ENCODE measurements around the gene ST6GAL1.
"Not testable (repeated sequence)": the region's sequence is repeated elsewhere in the genome, so short reads cannot be mapped to it uniquely, and the experiment has no call there.

ST6GAL1 gene

DNA sequence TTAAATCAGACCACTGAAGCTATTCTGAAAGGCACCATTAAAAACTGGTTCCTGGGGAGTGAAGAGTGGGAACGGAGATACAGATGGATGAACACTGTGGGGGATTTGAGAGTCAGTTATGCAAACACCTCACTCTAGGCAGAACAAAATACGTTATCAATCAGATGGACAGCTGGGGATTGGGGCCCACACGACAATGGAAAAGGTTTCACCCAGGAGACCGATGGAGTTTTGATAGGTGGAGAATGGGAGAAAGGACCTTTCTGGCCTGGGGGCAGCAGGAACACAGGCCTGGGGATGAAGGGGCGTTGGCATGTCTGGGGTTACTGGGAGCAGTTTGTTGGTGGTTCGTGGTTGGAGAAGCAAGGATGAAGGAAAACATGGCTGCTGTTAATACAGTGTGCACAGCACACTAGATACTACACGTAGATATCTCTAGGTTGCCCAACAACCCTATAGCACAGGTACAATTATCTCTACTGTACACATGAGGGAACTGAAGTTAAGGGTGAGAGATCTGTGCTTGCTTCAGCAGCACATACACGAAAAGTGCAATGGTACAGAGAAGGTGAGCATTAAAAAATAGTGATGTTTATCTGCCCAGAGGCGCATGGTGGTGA lies 16.5 kb downstream of the ST6GAL1 start:
- DNase-seq: no peak

DNA sequence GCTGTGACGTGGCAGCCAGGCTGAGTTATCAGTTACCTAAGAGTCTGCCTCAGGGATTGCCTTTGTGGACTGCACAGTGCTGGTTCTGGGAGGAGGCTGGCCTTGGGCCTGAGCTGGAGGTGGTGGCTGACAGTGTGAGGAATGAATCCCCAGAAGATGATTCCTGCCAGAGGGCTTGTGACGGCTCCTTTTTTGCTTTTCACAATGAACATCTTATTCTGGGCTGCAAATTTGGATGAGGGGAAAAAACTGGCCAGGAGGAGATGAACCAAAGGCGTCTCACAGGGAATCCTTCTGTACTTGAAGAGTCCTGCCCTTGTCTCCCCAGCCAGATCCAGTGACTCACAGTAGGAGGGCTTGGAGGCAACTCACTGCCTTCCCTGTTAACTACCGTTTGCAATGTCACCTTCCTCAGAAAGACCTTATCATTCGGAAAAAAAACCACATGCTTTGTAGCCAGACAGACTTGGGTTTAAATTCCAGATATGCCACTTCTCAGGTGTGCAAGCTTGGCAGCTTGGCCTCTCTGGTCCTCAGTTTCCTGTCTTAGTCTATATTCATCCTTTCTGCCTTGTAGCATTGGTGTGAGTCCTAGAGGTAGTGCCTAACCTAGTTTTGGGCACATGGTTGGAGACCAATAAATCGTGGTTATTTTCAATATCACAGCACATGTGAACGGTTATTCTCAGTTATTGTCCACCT lies 19.1 kb downstream of the ST6GAL1 start:
- no peak for DNase-seq

DNA sequence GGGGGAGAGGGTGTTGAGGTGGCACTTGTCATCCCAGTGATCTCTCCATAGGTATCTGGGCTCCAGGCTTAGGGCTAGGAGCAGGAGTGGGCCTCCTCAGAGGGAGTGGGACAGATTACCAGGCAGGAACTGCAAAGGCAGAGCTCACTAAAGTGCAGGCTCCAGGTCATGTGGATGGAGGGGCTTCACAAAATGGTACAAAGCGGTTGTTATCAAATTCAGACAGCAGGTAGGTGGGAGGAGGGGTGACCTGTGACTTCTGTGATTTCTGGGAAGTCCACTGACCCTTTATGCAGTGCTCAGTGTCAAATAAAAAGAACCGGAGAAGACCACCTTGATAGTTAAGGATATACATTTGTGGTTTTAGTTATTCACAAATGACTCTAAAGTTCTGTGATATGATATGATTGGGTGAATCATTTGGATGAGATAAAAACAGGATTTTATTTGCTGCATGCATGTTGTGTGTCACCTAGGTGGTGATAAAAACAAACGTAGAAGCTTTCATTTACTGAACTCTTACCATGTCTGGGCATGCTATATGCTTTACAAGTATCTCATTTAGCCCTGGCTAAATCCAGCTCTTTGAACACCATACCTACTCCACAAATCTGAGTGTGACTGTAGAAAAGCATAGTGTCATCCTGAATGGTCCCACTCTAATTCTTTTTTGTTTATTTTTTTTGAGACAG lies 20.2 kb downstream of the ST6GAL1 start:
- no peak for DNase-seq

DNA sequence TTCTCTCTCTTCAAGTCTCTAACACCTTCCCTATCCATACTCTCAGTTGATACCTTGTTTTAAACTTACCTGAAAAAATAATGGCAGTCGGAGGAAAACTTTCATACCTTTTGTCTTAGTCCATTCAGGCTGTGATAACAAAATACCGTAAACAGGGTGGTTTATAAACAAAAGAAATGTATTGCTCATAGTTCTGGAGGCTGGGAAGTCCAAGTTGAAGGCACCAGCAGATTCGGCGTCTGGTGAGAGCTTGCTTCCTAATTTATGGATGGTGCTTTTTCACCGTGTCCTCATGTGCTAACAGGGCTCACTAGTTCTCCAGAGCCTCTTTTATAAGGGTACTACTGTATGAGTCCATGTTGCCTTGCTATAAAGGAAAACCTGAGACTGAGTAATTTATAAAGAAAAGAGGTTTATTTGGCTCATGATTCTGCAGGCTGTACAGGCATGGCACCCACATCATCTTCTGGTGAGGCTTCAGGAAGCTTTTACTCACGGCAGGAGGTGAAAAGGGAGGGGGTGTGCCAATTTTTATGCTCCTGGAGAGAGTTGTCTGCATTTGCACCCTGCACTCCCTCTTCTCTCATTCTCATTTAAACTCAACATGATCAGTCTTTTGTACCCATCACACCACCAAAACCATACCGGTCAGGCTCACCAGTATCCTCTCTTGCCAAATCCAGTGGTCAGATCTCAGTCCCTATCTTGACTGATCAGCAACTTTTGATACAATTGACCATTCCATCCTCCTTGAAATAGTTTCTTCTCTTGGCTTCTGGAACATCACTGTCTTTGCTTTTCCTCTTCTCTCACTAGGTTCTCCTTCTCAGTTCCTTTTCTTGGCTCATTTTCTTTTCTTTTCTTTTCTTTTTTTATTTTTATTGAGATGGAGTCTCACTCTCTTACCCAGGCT lies 21.6 kb downstream of the ST6GAL1 start:
- no peak for DNase-seq

DNA sequence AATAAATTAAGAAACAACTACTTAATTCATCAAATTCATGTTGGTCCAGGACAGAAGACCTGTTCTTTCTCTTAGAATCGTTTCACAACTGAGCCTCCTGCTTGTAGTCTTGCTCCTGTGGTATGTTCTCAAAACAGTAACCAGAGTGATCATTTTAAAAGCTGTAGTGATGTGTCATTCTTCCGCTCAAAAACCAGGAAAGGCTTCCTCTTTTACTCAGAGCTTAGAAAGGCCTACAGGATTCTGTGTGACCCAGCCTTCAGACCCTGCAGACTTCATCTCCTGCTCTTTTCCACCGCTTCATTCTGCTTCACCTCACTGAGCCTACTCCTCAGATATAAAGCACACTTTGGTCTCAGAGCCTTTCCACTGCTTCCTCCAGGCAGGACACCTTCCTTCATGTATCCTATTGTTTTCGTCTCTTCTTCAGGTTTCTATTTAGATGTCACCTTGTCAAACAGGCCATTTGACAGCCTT lies 22.7 kb downstream of the ST6GAL1 start:
- DNase-seq: no peak

DNA sequence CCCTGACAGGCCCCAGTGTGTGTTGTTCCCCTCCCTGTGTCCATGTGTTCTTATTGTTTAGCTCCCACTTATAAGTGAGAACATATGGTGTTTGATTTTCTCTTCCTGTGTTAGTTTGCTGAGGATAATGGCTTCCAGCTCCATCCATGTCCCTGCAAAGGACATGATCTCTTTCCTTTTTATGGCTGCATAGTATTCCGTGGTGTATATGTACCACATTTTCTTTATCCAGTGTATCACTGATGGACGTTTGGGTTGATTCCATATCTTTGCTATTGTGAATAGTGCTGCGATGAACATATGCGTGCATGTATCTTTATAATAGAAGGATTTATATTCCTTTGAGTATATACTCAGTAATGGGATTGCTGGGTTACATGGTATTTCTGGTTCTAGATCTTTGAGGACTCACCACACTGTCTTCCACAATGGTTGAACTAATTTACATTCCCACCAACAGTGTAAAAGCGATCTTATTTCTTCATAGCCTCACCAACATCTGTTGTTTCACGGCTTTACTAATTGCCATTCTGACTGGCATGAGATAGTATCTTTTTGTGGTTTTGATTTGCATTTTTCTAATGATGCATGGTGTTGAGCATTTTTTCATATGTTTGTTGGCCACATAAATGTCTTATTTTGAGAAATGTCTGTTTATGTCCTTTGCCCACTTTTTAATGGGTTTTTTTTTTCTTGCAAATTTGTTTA lies 23.8 kb downstream of the ST6GAL1 start:
- DNase-seq: not testable (repeated sequence)

DNA sequence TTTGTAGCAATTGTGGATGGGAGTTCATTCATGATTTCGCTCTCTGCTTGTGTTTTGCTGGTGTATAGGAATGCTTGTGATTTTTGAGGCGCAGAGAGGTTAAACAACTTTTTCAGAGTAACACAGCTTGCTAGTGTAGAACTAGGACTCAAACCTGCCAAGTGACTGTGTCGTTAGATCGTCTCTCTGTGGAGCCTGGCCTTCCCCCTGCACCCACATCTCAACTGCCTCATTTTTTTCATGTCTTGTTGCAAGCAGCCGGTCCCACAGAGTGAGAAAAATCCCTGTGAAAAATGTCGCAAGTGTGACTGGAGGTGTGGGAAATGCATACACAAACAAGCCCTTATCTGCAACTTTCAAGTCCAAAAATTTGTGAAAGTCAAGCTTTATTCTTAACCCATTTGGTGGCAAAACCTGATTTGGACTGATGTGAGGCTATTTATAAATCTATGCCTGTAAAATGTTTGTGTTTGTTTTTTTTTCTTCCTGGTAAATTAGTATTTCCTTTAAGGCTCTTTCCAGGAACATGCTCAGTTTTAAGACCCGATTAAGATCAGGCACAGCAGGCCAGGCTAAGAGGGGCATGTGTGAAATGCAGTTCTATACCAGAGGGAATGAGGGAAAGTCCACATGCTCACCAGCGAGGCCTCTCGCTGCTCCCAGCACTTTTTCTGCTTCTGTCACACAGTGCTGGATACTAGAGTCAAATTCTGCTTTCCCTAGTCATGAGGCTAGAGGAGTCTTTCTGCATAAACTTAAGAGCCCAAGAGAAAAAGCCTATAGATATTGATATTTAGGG lies 25.8 kb downstream of the ST6GAL1 start:
- DNase-seq: no peak

DNA sequence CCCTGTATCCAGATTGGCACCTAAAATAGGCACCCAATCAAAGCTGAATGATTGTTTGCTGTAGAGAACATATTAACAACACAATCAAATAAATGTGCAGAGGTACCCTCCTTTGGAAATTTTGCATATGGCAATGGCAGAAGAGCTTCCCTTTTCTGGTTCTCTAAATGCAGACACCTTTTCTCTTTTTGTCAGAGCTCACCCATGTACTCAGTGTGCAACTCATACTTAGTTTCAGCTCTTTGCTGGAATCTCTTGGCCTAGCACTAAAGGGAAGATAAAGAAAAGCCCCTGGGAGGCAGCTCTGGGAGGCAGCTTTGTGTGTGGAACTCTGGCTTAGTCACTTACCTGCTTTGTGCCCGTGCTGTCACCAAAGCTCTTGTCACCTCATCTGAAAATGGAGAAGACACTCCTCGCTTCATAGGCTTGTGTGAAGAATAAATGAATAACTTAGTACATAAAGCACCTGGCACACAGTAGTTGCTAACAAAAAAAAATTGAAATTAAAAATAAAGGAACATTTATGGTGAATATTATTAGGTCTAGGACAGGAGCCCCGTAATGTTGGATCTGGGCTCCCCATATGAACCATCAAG lies 28.8 kb downstream of the ST6GAL1 start:
- no peak for DNase-seq

DNA sequence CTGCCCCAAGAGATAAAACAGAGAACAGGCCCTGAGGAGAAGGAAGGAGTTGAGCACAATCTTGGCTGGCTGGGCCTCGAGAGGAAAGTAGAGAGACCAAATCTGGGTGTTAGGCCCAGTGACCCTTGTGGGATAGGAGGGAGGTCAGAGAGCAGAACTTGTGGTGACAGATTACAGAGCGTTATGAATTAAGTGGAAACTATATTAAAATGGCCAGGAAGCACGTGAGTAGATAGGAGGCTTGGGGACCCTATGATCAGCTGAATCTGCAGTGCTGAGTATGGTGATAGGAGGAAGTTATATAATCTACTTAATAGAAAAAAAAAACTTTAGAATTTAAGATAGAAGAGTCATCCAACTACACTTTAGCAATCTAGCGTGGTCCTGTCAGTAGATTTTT lies 30.0 kb downstream of the ST6GAL1 start:
- DNase-seq: no peak

DNA sequence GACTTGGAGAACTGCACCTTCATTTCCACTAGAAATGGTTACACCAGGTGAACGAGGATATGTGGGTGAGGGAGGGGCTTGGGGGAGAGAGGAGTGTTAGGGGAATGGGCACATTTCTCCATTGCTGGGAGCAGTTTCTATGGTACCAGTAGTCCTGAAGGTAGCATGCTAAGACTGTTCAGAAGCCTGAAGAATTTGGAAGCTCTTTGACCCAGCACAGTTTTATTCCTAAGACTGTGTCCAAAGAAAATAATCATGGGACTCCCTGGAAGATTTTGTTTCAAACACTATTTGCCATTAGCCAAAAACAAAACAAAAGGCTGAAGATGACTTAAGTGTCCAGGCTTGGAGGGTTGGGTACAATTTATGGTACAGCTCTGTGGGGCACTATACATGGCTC lies 32.1 kb downstream of the ST6GAL1 start:
- DNase-seq: no peak

DNA sequence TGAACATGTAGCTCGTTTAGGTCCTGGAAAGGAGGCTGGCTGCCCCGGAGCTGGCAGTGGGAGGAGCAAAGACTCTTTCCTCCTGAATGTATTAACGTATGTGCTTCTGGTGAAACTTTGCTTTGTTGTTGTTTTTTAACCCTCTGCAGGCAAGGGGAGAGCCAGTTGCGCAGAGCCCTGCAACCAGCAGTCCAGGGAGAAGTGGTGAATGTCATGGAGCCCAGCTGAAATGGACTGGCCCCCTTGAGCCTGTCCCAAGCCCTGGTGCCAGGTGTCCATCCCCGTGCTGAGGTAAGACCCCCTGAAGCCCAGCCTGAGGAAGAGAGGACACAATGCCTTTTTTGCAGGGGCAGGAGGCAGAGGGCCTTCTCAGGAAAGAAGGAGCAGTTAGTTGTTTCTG lies 33.3 kb downstream of the ST6GAL1 start:
- no peak for DNase-seq

DNA sequence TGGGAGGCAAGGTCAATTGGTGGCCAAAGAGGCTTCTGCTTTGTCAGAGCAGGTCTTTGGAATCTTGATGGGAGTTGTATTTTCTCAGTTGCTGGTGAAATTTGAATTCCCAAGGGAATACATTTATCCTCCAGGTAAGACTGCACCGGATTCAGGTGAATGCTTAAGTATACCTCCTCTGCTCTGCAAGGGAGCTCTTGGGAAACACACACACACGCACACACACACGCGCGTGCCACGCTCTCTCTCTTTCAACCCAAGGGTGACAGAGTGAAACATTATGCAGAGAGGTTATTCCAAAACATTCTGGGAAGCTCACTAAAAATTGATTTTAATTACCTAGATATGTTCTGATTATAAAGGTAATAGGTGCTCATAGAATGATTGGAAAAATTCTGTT lies 33.7 kb downstream of the ST6GAL1 start:
- no peak for DNase-seq

DNA sequence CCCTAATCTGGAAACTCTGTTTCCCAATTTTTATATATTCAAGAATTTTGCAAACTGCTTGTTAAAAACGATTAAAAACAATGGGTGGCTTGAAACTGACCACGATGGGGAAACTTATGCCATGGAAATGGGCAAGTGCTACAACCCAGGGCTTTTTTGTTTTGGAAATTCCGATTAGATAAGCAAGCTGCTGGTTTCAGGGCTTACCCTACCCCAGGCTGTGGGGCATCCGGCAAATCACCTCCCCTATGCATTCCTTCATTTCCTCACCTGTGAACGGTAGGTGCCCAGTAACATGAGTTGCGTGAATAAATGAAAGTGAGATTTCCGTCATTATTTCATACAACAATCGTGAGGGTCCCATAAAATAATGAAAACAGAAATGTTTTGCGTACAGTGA lies 34.3 kb downstream of the ST6GAL1 start:
- no peak for DNase-seq

DNA sequence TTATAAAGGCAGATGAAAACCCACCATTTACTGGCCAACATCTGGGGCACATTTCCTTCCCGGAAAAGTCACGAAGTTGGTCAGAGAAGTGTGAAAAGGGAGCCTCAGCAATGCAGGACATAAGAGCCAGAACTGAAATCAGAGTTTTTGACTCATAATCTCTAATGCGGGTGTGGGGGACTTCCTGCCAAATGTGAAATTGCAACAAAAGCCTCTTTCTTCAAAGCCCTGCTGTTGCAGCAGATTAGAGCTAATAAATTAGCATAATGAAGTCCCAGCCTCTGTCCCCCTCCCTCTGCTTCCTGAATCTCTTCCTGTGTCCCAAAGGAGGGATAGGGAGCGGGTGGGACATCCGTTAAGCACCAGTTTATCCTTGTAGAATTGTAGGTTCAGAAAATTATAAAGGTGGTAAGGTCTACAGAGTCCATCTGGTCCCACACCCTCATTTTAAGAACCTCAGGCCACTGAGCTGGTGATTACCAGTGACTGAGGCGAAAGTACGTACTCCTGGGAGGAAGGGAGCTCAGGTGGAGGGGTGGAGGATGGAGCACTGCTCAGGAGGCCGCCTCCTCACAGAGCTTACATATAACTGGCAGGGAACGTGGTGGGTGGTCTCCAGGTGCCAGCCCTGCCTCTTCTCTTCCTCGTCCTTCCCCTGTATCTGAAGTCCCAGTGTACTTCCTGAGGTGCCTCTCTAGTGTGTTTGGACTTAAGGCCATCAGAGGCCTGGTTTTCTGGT lies 35.0 kb downstream of the ST6GAL1 start:
- DNase-seq: no peak

DNA sequence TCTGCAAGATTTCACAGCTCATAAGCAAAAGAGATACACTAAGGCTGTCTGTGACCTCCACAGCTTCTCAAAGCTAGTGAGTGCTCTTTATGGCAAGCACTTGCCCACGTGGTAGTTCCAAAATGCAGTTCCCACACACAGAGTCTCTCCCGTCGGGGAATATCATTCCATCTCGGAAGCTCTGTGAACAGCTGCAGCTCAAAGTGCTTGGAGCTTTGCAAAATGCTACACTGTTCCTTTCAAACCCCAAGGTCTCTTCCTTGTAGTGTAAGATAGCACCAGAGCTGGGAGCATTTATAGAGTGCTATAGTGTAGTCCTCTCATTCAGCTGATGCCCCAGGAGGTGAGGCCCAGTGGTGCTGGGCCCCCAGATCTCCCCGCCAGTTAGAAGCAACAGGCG lies 36.1 kb downstream of the ST6GAL1 start:
- DNase-seq: no peak

DNA sequence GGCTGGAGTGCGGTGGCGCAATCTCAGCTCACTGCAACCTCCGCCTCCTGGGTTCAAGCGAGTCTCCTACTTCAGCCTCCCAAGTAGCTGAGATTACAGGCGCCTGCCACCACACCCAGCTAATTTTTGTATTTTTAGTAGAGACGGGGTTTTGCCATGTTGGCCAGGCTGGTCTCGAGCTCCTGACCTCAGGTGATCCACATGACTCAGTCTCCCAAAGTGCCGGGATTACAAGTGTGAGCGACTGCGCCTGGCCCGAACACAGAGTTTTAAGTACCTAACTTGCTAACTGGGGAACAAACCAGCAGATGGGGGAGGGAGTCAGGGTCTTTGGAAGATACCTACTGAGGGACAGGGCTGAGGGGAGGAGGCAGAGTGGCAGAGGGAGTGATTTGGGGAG lies 36.9 kb downstream of the ST6GAL1 start:
- not testable (repeated sequence) for DNase-seq

DNA sequence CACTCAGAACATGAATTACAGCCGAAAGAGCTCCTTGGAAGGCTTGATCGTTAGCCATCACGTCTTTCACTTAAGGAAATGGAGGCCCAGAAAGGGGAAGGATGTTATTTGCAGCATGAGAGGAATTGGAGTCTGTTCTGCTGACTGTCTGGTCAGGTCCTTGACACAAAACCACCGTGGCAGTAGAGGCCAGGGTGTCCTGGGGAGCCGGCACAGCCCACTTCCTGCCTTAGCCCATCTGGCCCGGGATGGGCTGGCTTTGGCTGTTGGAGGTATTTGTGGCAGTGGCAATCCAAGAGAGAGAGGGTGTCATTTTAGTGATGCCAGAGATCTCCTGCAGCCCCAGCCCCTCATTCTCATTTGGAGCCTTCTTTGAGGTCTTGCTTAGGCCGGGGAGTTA lies 37.4 kb downstream of the ST6GAL1 start:
- no peak for DNase-seq

DNA sequence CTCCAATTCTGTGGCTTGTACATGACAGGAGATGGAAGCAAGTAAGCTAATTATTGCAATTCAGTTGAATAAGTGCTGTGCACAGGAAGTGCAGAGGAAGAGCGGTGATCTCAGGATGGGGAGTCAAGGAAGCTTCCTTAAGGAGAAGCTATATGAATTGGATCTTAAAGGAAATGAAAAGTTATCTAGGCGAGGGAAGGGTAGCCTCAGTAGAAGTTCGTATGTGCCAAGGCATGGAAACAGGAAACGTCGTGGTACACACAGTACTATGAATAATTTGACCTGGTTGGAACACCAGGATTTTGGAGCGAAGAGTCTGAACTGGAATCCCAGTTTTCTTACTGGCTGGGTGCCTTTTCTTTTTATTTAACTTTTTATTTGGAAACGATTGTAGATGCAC lies 39.3 kb downstream of the ST6GAL1 start:
- DNase-seq: no peak

DNA sequence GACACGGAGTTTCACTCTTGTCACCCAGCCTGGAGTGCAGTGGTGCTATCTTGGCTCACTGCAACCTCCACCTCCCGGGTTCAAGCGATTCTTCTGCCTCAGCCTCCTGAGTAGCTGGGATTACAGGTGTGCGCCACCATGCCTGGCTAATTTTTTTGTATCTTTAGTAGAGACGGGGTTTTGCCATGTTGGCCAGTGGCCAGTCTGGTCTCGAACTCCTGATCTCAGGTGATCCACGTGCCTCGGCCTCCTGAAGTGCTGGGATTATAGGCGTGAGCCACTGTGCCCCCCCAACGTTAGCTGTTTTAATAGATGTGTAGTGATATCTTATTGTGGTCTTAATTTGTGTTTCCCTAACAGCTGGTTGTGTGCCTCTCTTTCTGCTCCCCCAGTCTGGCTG lies 40.8 kb downstream of the ST6GAL1 start:
- not testable (repeated sequence) for DNase-seq

DNA sequence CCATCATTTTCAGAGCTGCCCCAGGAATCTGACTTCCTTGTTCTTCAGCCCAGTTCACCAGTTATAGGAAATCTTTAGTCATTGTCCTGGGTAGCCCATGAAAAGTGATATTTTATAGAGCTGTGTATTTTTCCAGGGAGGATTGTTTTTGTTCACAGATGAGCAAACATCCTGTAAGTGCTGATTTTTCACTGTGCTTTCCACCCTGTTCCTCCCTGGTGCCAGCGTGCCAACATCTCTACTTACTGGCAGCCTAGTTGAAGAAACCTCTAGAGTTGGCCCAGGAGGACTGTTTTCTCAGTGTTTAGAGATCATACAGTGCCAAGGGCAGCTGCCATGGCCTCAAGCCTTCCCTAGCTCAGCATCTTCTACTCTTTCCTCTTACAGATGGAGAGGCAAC lies 41.3 kb downstream of the ST6GAL1 start:
- DNase-seq: no peak
